ENCODE results near the gene ZFYVE1. TPM values are rescaled to one million over a fixed set of nuclear protein-coding genes. Genes with fewer than 3 reads are reported as not detected.
"Not testable (repeated sequence)": the region's sequence is repeated elsewhere in the genome, so short reads cannot be mapped to it uniquely, and the experiment has no call there.

ZFYVE1 gene
- total and polyA plus RNA-seq, 11 donors, result 5.2 to 20.7 (median 14.6) TPM

GRCh38 chr14:72966038-72966437 lies 60.9 kb downstream of the ZFYVE1 start:
- WGBS, 4 donors, result 89 to 94% (median 92%) methylated on average over 6 of the region's 6 CpGs
- Histone ChIP-seq H3K27ac (no peak overlapping the region), H3K27me3 (no peaks in the 10 kb centered on the region), H3K36me3 (peaks cover 0 to 36% (median 27%) of the 10 kb centered on the region in 9 donors), H3K4me3 (no peak overlapping the region), H3K9me3 (no peaks in the 10 kb centered on the region), H3K4me1 (no peaks in the 10 kb centered on the region)
- no peak for ATAC-seq
- intact Hi-C loops (cut with DNase I), result no loop called here
- TF ChIP-seq CTCF (IDR thresholded peaks at IDR 0.05) (no peak), POLR2A (IDR thresholded peaks at IDR 0.05) (no peak)
- DNase-seq, result no peak

- Histone ChIP-seq H3K4me3 (no peak overlapping the region), H3K36me3 (peaks cover 0 to 34% (median 22%) of the 10 kb centered on the region in 9 donors), H3K9me3 (no peaks in the 10 kb centered on the region), H3K4me1 (no peaks in the 10 kb centered on the region), H3K27me3 (no peaks in the 10 kb centered on the region), H3K27ac (no peak overlapping the region)
- 79 to 91% (median 87%) methylated on average over 6 of the region's 6 CpGs for WGBS, 4 donors
- TF ChIP-seq POLR2A (IDR thresholded peaks at IDR 0.05) (no peak), CTCF (IDR thresholded peaks at IDR 0.05) (no peak)
- intact Hi-C loops (cut with DNase I), result no loop called here
- DNase-seq, result no peak
- ATAC-seq, result no peak
Measured at GRCh38 chr14:72965249-72965648, 61.7 kb downstream of the ZFYVE1 start.

GRCh38 chr14:72962829-72963312 lies 64.0 kb downstream of the ZFYVE1 start:
- Histone ChIP-seq H3K27ac (no peak overlapping the region), H3K4me3 (no peak overlapping the region), H3K9me3 (no peaks in the 10 kb centered on the region), H3K4me1 (no peaks in the 10 kb centered on the region), H3K27me3 (no peaks in the 10 kb centered on the region), H3K36me3 (peaks cover 0 to 35% (median 21%) of the 10 kb centered on the region in 9 donors)
- TF ChIP-seq CTCF (IDR thresholded peaks at IDR 0.05), result no peak
- DNase-seq, result no peak
- 58 to 70% (median 66%) methylated on average over 6 of the region's 6 CpGs for WGBS, 4 donors
- intact Hi-C loops (cut with DNase I), result no loop called here
- peak in 1 of 4 donors; percentile 41 for ATAC-seq

- peak in 1 of 4 donors; percentile 7 for ATAC-seq
- H3K27me3 ChIP-seq; H3K4me3 ChIP-seq; H3K4me1 ChIP-seq; H3K27ac ChIP-seq; H3K9me3 ChIP-seq; DNase-seq; intact Hi-C loops (cut with DNase I): not testable (repeated sequence)
- H3K36me3 ChIP-seq, result peaks cover 0 to 39% (median 23%) of the 10 kb centered on the region in 9 donors
- WGBS, 4 donors, result 70 to 83% (median 81%) methylated on average over 10 of the region's 10 CpGs
Measured at GRCh38 chr14:72962336-72962754, 64.6 kb downstream of the ZFYVE1 start.

Data from heart left ventricle (tissue), 16 donors.